Vagina (tissue), 2 donors: ENCODE measurements around the gene AGAP3.
A peak's percentile ranks its signal among the peaks of the same experiment; 100 is the strongest.

ENCODE experiments used
- CTCF ChIP-seq, 3 experiments: fragments of 450-650 bp in 2 of 3; fragments of 200-600 bp in 1 of 3; sonication (generic) in 1 of 3; IDR thresholded peaks; one replicate each; pipeline ENCODE4 v1.5.1; 2017 to 2019; ENCODE audit warnings: antibody characterized with exemption in 3 of 3, mild to moderate bottlenecking in 2 of 3, moderate library complexity in 2 of 3
- POLR2A ChIP-seq, 2 donors: fragments of 450-650 bp; IDR thresholded peaks; one replicate each; pipeline ENCODE4 v1.6.1; 2017; ENCODE audit warnings: antibody characterized with exemption in 2 of 2, mild to moderate bottlenecking in 2 of 2, moderate library complexity in 2 of 2

DNA sequence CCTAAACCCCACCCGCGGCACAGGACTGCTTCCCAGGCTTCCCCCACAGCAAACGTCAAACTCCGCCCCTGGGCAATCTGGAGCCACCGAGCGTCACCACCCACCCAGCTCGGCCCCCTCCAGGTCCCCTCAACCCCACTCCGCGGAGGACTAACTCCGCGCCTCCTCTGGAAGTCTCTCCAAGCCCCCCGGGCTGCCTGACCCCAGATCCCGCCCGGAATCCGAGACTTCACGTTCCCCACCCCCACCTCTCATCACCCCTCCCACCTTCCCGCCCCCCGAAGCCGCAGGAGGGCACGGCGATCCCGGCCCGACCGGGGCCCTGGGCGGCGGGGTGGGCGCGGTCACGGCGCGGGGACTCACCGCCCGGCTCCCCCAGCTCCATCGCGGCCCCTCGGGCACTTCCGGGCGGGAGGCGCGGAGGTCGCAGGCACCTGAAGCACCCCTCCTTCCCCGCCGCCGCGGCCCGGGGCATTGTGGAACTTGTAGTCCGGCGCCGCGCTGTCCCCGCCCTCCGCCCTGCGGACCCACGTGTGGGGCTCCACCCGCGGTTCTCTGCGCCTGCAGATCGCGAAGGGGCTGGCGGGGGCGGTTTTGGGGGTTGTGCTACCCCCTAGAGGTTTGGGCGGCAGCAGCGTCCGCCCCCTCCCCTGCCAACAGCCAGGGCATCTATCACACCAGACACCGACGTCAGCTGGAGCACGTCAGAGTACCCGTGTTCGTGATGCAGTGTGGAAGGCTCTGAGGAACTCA lies 3.0 kb upstream of the AGAP3 start, which contains the start of gene TMUB1:
- TF ChIP-seq CTCF (IDR thresholded peaks at IDR 0.05) (no peak), POLR2A (IDR thresholded peaks at IDR 0.05) (peak in 1 of 2 donors; percentile 39)
